ENCODE data around the gene ZNF225. TPM values are rescaled to one million over a fixed set of nuclear protein-coding genes. Genes with fewer than 3 reads are reported as not detected.

The ZNF225 gene
- total RNA-seq = 7.5 and 8.0 TPM in 2 replicates

GRCh38 chr19:44113138-44113783 lies at the start of gene ZNF225:
Gene ZNF225, plus strand, starts transcription at chr19:44113399. Its CDS starts 2,429 bp downstream, at chr19:44115828.

GRCh38 chr19:44071824-44072542 lies 41.2 kb upstream of the ZNF225 start, which contains the start of gene ZNF284:
Gene ZNF284, plus strand, starts transcription at chr19:44072159. Its CDS starts 4,231 bp downstream, at chr19:44076390.

GRCh38 chr19:44093931-44094765 lies 19.1 kb upstream of the ZNF225 start, which contains the start of gene ZNF224:
Gene ZNF224, plus strand, starts transcription at chr19:44094361. Its CDS starts 3,513 bp downstream, at chr19:44097874.

GRCh38 chr19:44141191-44142058 lies 28.2 kb downstream of the ZNF225 start, which contains the start of gene ZNF234:
Gene ZNF234, plus strand, starts transcription at chr19:44141554. Its CDS starts 3,079 bp downstream, at chr19:44144633.

DNA sequence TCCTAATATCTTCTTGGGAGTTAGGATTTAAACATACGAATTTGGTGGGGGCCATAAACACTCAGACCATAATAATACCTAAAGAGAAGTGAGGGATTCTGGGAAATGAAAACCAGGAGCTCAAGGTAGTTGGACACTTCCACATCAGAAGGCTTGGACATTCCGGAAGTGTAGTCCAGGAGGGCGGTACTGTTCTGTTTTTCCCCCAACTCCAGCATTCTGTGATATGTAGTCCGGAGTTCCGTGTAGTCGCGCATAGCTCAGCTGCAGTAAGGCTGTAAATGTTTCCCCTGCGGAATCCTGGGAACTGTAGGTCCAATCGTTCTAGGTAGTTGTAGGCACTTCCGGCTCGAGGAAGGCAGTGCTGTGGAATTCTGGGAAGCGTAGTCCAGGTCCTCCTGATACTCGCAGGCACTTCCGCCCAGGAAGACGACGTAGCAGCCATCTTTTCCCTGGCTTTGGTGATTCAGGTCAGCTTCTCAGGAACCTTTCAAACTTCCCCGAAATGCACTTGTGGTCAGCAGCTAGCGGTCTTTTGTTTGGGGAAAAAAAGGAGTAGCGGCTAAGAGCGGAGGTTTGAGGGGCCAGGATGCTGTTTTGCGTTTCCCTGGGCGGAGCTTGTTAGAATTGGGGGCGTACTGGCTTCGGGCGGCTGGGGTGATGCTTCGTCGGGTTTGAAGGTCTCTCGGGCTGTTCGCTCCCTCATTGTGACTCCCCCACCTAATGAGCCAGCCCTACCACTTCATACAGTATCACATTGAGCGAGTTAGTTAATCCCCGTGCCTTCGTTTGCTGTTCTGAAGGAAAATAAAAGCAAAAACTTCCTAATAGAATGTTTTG lies 51.7 kb downstream of the ZNF225 start, which contains the start of gene ZNF226:
TSS of gene ZNF226 (plus strand) at position 428 of the 840 bp plus-strand sequence. CDS start 4,981 bp downstream, outside the sequence.

Other genes starting within 250 kb of the ZNF225 start
- gene ZNF404, start 229.4 kb upstream of the ZNF225 start, total RNA-seq = 3.3 and 3.4 TPM in 2 replicates
- gene ZNF45, start 178.1 kb upstream of the ZNF225 start, total RNA-seq = 16.8 and 20.5 TPM in 2 replicates
- gene ZNF221, start 162.2 kb upstream of the ZNF225 start, total RNA-seq = 6.8 and 7.4 TPM in 2 replicates
- gene ZNF155, start 129.2 kb upstream of the ZNF225 start, total RNA-seq = 4.9 and 7.8 TPM in 2 replicates
- gene ZNF230, start 110.4 kb upstream of the ZNF225 start, total RNA-seq = 4.6 and 4.7 TPM in 2 replicates
- gene ZNF222, start 88.0 kb upstream of the ZNF225 start, total RNA-seq = 7.0 and 8.0 TPM in 2 replicates
- gene ZNF223, start 61.4 kb upstream of the ZNF225 start, total RNA-seq = 4.1 TPM in 2 replicates
- 2.7 and 3.2 TPM in 2 replicates for gene ZNF284, start 41.2 kb upstream of the ZNF225 start, total RNA-seq
- gene ZNF224, start 19.0 kb upstream of the ZNF225 start, total RNA-seq = 22.9 and 28.2 TPM in 2 replicates
- 9.0 and 12.6 TPM in 2 replicates for gene ZNF234, start 28.2 kb downstream of the ZNF225 start, total RNA-seq
- gene ZNF226, start 51.7 kb downstream of the ZNF225 start, total RNA-seq = 21.1 and 22.9 TPM in 2 replicates
- 18.6 and 18.9 TPM in 2 replicates for gene ZNF227, start 99.1 kb downstream of the ZNF225 start, total RNA-seq
- 0.83 and 1.7 TPM in 2 replicates for gene ZNF233, start 146.5 kb downstream of the ZNF225 start, total RNA-seq
- gene ZNF235, start 191.6 kb downstream of the ZNF225 start, total RNA-seq = 2.3 and 2.6 TPM in 2 replicates
- gene ZNF112, start 243.3 kb downstream of the ZNF225 start, total RNA-seq = 6.8 and 8.6 TPM in 2 replicates

All from smooth muscle cell of bladder (primary cell).